Measurements from ENCODE around the gene TCTN3. TPM values are rescaled to one million over a fixed set of nuclear protein-coding genes. Genes with fewer than 3 reads are reported as not detected.
"Not testable (repeated sequence)": the region's sequence is repeated elsewhere in the genome, so short reads cannot be mapped to it uniquely, and the experiment has no call there.

Gene TCTN3
- polyA plus RNA-seq, 1 of the 3 experiments (the other 2 are of a cell fraction), result 39.5 TPM

DNA sequence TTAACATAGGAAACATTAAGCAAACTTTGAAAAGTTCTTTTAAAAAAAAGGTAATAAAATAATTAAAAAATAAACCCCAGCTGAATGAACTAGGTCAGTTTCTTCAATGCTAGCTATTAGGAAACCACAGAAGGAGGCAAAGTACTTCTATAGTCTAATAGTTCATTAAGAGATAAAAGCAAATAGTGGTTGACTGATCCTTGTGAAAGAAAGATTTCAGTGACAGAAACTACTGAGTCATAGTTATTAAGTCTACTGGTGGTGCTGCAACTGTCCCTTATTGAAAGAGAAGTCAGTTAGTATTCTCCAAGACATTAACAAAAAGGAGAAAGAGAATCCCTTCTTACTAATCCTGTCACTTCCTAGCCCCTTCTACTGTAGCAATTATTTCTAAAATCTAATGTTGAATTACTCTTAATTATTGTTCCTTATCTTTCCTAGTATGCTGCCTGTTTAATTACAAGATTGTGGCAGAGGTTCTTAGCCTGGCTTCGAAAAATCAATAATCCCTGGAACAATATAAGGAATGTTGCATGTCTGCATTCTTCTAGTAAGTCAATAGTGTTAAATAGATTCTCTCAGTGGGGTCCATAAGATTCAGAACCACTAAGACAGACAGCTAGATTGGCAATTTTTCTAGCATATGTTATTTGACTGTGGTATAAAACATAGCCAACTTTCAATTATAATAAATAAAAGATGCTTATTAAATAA, 18.2 kb downstream of the TCTN3 start:
- Histone ChIP-seq H3K4me1 (ENCODE audit: control insufficient read depth in 1 of 2, insufficient read depth in 2 of 2, low read depth in 1 of 2, low read length in 1 of 2) (no peaks in the 10 kb centered on the region), H3K27ac (ENCODE audit: low read depth in 2 of 2, low read length in 1 of 2) (no peak overlapping the region), H3K4me2 (no peak overlapping the region), H3K9me3 (no peaks in the 10 kb centered on the region), H3K36me3 (replicated peaks in 1 of 2; ENCODE audit: control insufficient read depth in 1 of 2, insufficient read depth in 2 of 2, low read length in 1 of 2) (peaks cover 45 to 52% of the 10 kb centered on the region in 2 experiments), H3F3A (replicated peaks; ENCODE audit: insufficient read depth) (no peaks in the 10 kb centered on the region), H2AFZ (ENCODE audit: low read depth) (no peak overlapping the region), H3K9me2 (no peaks in the 10 kb centered on the region; the same call in 1 of the 2 replicates), H3K4me3 (ENCODE audit: low read depth in 2 of 2, low read length in 1 of 2) (no peak overlapping the region), H3K79me2 (ENCODE audit: insufficient read depth) (no peaks in the 10 kb centered on the region), H4K20me1 (ENCODE audit: insufficient read depth) (no peaks in the 10 kb centered on the region), H3K27me3 (ENCODE audit: insufficient read depth) (no peaks in the 10 kb centered on the region), H3K9ac (no peak overlapping the region)
- 86% methylated on average over 1 of the region's 1 CpG for WGBS (ENCODE audit: low lambda C conversion rate)
- ChIA-PET CTCF (no interaction called here), POLR2A (no interaction called here)
- DNase-seq, result no peak
- TF ChIP-seq, protein P1, sequence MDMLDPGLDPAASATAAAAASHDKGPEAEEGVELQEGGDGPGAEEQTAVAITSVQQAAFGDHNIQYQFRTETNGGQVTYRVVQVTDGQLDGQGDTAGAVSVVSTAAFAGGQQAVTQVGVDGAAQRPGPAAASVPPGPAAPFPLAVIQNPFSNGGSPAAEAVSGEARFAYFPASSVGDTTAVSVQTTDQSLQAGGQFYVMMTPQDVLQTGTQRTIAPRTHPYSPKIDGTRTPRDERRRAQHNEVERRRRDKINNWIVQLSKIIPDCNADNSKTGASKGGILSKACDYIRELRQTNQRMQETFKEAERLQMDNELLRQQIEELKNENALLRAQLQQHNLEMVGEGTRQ (IDR thresholded peaks at IDR 0.05; ENCODE audit: borderline replicate concordance, low read depth, low read length), result no peak
- TF ChIP-seq RAD21 (IDR thresholded peaks at IDR 0.05; ENCODE audit: low read length), result no peak
- TF ChIP-seq GABPA (IDR thresholded peaks at IDR 0.05; ENCODE audit: low read depth), result no peak
- TF ChIP-seq, protein P2, sequence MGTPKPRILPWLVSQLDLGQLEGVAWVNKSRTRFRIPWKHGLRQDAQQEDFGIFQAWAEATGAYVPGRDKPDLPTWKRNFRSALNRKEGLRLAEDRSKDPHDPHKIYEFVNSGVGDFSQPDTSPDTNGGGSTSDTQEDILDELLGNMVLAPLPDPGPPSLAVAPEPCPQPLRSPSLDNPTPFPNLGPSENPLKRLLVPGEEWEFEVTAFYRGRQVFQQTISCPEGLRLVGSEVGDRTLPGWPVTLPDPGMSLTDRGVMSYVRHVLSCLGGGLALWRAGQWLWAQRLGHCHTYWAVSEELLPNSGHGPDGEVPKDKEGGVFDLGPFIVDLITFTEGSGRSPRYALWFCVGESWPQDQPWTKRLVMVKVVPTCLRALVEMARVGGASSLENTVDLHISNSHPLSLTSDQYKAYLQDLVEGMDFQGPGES (IDR thresholded peaks at IDR 0.05; ENCODE audit: low read depth, low read length), result no peak
- TF ChIP-seq RFX5 (IDR thresholded peaks at IDR 0.05; ENCODE audit: low read length), result no peak

DNA sequence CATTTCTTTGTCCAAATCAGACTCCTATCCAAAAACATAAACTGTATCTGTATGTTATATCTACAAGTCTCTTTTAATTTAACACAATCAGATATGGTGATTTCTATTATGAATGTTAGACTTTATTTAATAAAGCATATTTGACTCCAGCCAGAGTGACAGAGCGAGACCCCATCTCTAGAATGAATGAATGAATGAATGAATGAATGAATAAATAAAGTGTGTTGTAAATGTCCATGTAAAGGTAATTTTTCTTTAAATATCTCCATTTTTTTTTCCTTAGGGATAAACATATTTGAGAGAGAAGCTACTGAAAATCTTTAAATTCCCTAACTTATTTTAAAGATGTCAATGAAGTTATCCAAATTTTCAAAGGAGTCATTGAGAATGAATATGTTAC, 19.1 kb downstream of the TCTN3 start:
- WGBS (ENCODE audit: low lambda C conversion rate), result 98% methylated on average over 1 of the region's 1 CpG

DNA sequence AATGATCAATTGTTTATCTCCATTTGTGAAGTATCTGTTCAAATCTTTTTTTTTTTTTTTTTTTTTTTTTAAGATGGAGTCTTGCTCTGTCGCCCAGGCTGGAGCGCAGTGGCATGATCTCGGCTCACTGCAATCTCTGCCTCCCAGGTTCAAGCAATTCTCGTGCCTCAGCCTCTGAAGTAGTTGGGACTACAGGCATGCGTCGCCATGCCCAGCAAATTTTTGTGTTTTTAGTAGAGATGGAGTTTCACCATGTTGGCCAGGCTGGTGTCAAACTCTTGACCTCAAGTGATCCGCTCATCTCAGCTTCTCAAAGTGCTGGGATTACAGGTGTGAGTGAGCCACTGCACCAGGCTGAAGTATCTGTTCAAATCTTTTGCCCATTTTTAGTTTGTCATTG, 21.1 kb downstream of the TCTN3 start:
- H3F3A ChIP-seq (replicated peaks; ENCODE audit: insufficient read depth); H3K4me2 ChIP-seq; H2AFZ ChIP-seq (ENCODE audit: low read depth); H3K9me3 ChIP-seq; H3K4me3 ChIP-seq (ENCODE audit: low read depth in 2 of 2, low read length in 1 of 2); H3K9me2 ChIP-seq; H3K79me2 ChIP-seq (ENCODE audit: insufficient read depth); H3K9ac ChIP-seq; POLR2A ChIA-PET; H4K20me1 ChIP-seq (ENCODE audit: insufficient read depth); H3K4me1 ChIP-seq (ENCODE audit: control insufficient read depth in 1 of 2, insufficient read depth in 2 of 2, low read depth in 1 of 2, low read length in 1 of 2); DNase-seq; H3K27ac ChIP-seq (ENCODE audit: low read depth in 2 of 2, low read length in 1 of 2); H3K27me3 ChIP-seq (ENCODE audit: insufficient read depth): not testable (repeated sequence)
- H3K36me3 ChIP-seq (replicated peaks in 1 of 2; ENCODE audit: control insufficient read depth in 1 of 2, insufficient read depth in 2 of 2, low read length in 1 of 2), result peaks cover 34 to 38% of the 10 kb centered on the region in 2 experiments
- 99% methylated on average over 7 of the region's 7 CpGs for WGBS (ENCODE audit: low lambda C conversion rate)
- CTCF ChIA-PET, result interaction anchor here (0.7 kb wide), 1 partner anchor 8 kb away, joined by 3 read pairs; no protein-coding TSS in a partner anchor

More for the DNA sequence above, 19.1 kb downstream of the TCTN3 start:
- Histone ChIP-seq H3K4me2 (no peak overlapping the region), H3K27ac (ENCODE audit: low read depth in 2 of 2, low read length in 1 of 2) (no peak overlapping the region), H3K9ac (no peak overlapping the region), H3K9me3 (no peaks in the 10 kb centered on the region), H3K4me1 (ENCODE audit: control insufficient read depth in 1 of 2, insufficient read depth in 2 of 2, low read depth in 1 of 2, low read length in 1 of 2) (no peaks in the 10 kb centered on the region), H3K4me3 (ENCODE audit: low read depth in 2 of 2, low read length in 1 of 2) (no peak overlapping the region), H4K20me1 (ENCODE audit: insufficient read depth) (no peaks in the 10 kb centered on the region), H3K9me2 (no peaks in the 10 kb centered on the region; the same call in 1 of the 2 replicates), H3K79me2 (ENCODE audit: insufficient read depth) (no peaks in the 10 kb centered on the region), H3K27me3 (ENCODE audit: insufficient read depth) (no peaks in the 10 kb centered on the region), H3K36me3 (replicated peaks in 1 of 2; ENCODE audit: control insufficient read depth in 1 of 2, insufficient read depth in 2 of 2, low read length in 1 of 2) (peaks cover 38 to 45% of the 10 kb centered on the region in 2 experiments), H3F3A (replicated peaks; ENCODE audit: insufficient read depth) (no peaks in the 10 kb centered on the region), H2AFZ (ENCODE audit: low read depth) (no peak overlapping the region)
- ChIA-PET CTCF (interaction anchor here (0.6 kb wide), 1 partner anchor 19 kb away, joined by 4 read pairs; no protein-coding TSS in a partner anchor), POLR2A (no interaction called here)
- DNase-seq, result no peak
- TF ChIP-seq JUND (IDR thresholded peaks at IDR 0.05), result no peak
- no peak for TF ChIP-seq FOXJ3 (CRISPR knock-in tag; IDR thresholded peaks at IDR 0.05)
- TF ChIP-seq MXI1 (IDR thresholded peaks at IDR 0.05; ENCODE audit: low read depth, low read length), result no peak
- TF ChIP-seq MEF2A (IDR thresholded peaks at IDR 0.05; ENCODE audit: borderline replicate concordance, low read depth), result no peak
